GM18909 (cell line): ENCODE measurements around the gene PDE6A.
A peak's percentile ranks its signal among the peaks of the same experiment; 100 is the strongest.

ENCODE experiments used
- ATAC-seq: cut with Tn5 transposase; IDR thresholded peaks from one replicate; pipeline ENCODE4 v1.9.1; 2021; ENCODE audit warnings: mild to moderate bottlenecking; ENCODE audit not compliant: unreplicated experiment, poor library complexity

The PDE6A gene

DNA sequence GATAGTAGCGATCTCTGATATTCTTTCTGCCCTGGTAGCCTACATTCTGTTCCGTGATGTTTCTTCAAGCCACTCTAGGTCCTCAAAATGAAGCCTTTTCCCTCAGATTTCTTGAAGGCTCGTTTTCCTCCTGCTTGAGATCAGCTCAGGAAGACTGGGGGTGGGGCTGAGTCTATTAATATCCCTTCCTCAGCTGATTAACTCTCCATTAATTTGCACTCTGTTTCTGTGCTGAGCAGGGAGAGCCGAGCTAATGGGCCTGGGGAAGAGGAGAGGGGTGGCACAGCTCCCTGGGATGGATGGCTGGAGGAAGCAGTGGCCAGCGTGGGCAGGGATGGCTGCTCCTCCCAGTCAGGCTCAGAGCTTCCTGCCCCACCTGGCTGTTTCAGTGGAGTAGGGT, 121.2 kb downstream of the PDE6A start:
- ATAC-seq = no peak

DNA sequence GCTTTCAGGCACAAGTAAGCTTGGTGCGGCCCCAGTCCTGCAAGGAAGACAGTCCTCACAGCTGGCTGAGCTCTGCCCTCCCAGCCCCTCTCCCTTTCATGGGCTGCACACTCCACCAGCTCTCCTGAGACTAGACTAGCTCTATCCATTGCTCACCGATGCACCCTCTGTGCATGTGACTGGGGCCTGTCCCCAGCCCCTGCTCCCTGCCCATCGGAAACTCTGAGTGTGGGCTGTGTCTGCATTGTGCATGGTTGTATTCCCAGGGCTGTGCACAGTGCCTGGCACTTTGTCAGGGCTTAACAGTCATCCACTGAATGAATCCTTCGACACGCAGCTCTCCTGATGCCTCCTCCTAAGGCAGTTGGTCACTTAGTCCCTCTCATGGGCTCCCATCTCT, 122.3 kb downstream of the PDE6A start:
- ATAC-seq = no peak

DNA sequence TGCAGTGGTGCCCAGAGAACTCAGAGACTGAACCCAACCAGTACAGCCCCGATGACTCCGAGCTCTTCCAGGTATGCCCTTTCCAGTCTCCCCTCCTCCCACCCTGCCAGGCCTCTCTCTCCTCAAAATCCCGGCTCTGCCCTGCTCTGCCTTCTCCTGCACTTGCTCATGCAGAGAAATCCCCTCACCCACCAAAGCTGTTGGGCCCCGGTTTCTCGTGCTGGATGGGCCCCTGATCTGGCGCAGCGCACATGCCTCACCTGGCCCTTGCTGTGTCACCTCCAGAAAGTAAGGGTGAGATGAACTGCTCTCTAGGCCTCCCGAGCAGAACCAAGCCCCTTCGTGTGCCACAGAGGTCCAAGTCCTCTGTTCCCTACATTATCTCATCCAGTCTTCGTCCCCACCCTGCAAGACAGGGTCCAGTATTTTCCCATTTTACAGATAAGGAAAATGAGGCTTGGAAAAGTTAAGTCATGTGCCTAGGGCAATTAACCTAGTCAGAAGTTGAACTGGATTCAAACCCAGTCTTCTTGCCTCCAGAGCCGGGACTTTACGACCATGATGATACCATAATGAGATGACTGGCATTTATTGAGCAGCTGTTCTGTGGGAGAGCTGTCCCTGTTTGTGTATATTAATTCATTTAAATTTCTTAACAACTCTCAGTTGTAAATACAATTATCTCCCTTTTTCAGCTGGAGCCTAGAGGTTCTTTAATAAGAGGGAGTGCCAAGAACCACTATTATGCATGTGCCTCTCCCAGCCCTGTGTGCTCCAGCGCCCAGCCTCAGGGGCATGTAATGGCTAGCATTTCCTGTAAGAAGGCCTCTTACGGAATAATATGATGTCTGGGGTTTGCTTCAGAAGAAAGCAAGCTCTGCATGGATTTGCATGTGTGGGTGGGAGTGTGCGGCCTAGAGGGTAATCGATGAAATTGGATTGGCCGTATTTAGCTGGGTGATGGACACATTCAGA, 123.8 kb downstream of the PDE6A start:
- no peak for ATAC-seq

- no peak for ATAC-seq
Observed at GRCh38 chr5:149820012-149820411, 124.6 kb downstream of the PDE6A start.

DNA sequence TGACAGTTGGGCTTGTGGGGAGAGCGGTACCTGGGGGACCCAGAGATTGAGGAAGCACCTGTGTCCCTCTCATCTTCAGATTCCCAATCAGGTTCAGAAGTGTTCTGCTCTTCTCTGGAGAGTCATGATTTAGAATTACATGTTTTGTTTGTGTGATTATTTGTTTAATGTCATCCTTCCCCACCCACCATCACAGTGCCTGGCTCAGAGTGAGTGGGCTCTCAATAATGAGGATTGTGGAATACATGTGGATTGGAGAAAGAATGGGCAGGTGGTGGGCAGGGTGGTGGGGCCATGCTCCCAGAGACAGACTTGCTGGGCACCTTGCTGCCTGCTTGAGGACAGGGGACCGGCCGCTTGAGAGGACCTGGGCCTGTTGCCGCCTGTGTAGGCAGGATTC, 126.5 kb downstream of the PDE6A start:
- no peak for ATAC-seq

DNA sequence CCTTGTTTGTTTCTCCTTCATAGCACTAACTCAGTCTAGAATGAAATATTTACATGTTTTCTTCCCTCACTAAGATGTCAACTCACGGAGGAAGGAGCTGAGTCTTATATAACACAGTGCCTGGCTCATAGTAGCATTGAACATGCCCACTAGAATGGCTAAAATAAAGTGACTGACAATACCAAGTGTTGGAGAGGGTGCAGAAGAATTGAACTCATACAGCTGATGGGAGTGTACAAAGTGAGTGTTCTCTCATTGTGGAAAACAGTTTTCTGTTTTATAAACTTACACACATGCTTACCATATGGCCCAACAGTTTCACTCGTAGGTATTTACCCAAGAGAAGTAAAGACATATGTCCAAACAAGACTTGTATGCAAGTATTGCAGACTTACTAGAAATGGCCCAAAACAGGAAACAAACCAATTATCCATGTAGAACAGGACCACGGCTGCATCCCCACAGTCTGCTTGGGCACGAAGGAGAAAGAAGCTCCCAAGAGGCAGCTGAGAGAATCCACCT, 127.0 kb downstream of the PDE6A start:
- no peak for ATAC-seq

- no peak for ATAC-seq
Observed at GRCh38 chr5:149816661-149817060, 127.9 kb downstream of the PDE6A start.

DNA sequence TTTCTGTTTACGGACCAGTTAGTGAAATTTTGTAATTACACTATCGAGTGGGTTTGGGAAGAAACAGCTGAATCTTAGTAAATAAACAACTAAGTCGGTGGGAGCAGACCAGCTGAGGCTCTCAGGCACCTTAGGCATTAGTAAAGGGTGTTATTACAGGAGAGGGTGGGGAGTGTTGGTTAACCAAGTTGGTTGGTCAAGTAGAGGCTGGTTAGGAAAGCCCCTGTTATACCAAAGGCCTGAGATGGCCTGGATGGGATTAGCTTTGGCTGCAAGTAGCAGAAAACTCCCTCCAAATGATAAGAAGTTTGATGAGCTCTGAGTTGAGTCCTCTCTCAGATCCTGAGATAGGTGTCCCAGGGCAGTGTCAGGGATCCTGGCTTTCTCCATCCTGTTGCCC, 133.1 kb downstream of the PDE6A start:
- ATAC-seq = peak; percentile 47

DNA sequence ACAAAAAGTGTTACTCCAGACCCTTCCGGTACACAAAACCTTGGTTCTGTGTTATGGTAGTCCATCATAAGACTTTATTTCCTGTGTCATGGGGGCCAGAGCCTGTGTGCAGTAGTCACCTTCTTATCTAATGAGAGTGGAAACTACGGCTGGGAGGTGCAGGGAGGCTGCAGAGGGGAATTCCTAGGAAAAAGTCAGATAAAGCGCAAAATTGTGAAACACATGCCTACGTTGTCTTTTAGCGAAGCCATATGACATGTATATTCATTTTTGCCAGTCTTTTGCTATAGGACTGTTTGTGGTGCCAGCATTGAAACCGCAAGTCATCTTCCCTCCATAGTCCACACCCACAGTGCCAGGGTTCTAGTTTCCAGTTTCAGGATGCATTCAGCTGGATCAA, 133.7 kb downstream of the PDE6A start:
- no peak for ATAC-seq

DNA sequence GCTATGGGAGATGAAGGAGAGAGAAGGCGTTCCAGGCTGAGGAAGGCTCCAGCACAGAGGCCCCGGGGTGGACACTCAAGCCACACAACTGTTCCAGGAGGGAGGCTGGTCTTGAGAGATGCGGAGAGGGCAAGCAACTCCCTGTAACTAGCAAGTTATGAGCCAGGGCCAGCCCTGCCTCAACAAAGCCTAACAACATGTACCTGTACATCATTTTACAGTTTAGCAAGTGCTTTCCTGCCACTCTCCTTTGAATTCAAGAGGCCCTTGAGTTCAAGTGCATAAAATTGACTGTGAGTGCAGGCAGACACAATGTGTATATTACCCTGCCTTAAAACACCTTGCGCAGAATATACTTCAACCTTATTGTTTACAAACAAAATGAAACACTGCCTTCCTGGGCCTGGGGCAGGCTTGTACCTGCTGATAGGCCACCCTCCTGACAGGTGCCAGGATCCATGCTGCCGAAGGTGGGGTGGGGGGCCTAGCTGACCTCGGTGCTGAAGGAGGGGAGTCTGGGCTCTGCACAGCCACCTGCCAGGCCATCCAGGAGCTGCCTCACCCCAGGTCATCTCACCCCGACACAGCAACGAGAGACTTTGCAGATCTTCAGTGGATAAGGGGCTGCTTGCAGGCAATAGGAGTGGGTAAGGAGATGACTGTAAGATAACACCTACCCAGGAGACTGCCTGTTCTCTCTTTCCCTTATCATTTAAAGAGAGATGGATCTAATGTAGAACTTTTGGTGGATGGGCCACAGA, 134.5 kb downstream of the PDE6A start:
- ATAC-seq = no peak

- ATAC-seq = no peak
Observed at GRCh38 chr5:149808264-149808982, 136.2 kb downstream of the PDE6A start.
